Measurements from ENCODE around the gene CEP350.

DNA sequence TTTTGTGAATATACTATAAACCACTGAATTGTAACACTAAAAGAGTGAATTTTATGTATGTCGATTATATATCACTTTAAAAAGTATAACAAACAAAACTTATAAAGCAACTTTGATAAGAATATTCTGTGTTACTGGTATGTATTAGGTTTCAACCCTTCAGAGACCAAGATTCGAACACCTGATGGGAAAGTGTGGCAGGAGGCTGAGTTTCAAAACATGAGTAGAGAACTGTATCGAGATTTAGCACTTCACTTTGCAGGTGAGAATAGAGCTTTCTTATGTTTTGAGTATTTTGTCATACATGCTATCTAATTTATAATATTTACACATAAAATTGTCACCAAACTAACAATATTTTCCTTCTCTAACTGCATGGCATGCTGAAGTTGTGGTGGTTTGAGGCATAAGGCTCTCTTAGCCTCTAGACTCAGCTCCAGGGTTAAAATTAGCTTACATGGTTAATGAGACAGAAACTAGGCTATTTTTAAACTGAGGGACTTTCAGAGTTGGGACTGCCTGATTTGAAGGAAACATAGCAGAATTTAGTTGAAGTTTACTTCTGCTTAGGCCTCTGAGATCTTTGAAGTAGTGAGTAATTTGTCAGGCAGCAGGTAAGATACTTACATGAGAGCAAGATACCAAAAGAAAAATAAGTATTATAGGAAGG lies 48.6 kb downstream of the CEP350 start:
- TF ChIP-seq, protein P1, sequence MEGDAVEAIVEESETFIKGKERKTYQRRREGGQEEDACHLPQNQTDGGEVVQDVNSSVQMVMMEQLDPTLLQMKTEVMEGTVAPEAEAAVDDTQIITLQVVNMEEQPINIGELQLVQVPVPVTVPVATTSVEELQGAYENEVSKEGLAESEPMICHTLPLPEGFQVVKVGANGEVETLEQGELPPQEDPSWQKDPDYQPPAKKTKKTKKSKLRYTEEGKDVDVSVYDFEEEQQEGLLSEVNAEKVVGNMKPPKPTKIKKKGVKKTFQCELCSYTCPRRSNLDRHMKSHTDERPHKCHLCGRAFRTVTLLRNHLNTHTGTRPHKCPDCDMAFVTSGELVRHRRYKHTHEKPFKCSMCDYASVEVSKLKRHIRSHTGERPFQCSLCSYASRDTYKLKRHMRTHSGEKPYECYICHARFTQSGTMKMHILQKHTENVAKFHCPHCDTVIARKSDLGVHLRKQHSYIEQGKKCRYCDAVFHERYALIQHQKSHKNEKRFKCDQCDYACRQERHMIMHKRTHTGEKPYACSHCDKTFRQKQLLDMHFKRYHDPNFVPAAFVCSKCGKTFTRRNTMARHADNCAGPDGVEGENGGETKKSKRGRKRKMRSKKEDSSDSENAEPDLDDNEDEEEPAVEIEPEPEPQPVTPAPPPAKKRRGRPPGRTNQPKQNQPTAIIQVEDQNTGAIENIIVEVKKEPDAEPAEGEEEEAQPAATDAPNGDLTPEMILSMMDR (IDR thresholded peaks at IDR 0.05) = no peak
- no peak for TF ChIP-seq POLR2AphosphoS5 (IDR thresholded peaks at IDR 0.05)
- TF ChIP-seq EP300 (IDR thresholded peaks at IDR 0.05) = no peak
